Placental pericyte (primary cell): ENCODE measurements around the gene TAS2R9. TPM values are rescaled to one million over a fixed set of nuclear protein-coding genes. Genes with fewer than 3 reads are reported as not detected.

ENCODE experiments used
- small RNA-seq: library from RNA; depleted of rRNA; stranded (forward); fragments of <200 nt; gene quantifications from one replicate; pipeline ENCODE3, GENCODE V24; 2012; ENCODE audit warnings: low replicate concordance
- total RNA-seq: library from RNA; depleted of rRNA; stranded (reverse); fragments of >200 nt; gene quantifications from 2 replicates; pipeline ENCODE4 v1.2.3, GENCODE V29; 2012

Gene TAS2R9
- 0.14 TPM in 1 of 2 replicates, not detected in the other for total RNA-seq

GRCh38 chr12:10810068-10810467, at the start of gene TAS2R9:
TSS of gene TAS2R9 (minus strand) at chr12:10810168. CDS start at chr12:10810075, 93 bp downstream.

GRCh38 chr12:10849425-10849878, 39.5 kb upstream of the TAS2R9 start, which contains the start of gene PRR4:
TSS of gene PRR4 (minus strand) at chr12:10849475. CDS start at chr12:10849437, 38 bp downstream.

GRCh38 chr12:10826258-10826657, 16.3 kb upstream of the TAS2R9 start, which contains the start of gene TAS2R10:
TSS of gene TAS2R10 (minus strand) at chr12:10826358. CDS start at chr12:10826269, 89 bp downstream.

DNA sequence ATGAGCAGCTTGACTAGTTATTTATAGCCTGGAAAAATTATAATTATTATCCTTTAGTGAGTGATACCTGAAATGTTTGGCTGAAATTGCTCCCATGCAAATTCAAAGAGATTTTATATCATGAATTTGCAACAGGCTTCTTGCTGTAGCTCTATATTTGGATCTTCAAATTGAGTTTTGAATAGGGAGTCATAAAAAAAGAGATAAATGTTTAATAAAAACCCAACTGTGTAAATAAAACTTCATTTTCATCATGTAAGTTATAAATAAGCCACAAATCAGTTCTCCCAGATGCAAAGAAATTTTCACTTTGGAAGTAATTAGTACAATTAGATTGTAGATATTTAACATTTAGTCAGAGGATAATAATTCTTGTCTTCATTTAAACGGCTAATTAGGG, 2.8 kb downstream of the TAS2R9 start, which contains the start of gene TAS2R8:
TSS of gene TAS2R8 (minus strand) at position 101 of the 400 bp plus-strand sequence. CDS start 306 bp downstream, outside the sequence.

DNA sequence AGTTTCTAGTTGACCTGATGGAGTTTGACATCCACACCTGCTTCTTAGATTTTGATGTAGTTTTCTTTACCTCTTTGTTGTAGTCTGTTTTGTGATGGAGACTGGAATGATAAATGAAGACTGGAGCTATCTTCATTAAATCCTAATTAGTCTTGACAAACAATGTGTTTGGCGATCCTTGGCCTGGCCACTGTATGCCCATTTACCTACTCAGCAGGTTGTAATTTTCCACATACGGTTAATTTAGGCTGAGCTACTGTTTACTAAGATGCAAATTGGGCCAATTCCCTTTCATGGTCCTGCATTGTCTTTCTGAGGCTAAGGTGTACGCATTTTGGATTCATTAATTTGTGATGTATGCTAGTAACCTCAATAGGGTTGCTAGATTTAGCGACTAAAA, 7.4 kb downstream of the TAS2R9 start, which contains the start of gene TAS2R7:
TSS of gene TAS2R7 (minus strand) at position 41 of the 400 bp plus-strand sequence. CDS start 57 bp downstream, outside the sequence.

Small RNA genes within 50 kb of the gene (small RNA-seq; reads per million reads assigned to genes)
- gene PRR4, result not detected

Other genes starting within 250 kb of the TAS2R9 start
- 15.7 and 19.9 TPM in 2 replicates for gene MAGOHB, start 196.6 kb downstream of the TAS2R9 start, total RNA-seq
- 0.14 TPM in 1 of 2 replicates, not detected in the other for gene STYK1, start 136.1 kb downstream of the TAS2R9 start, total RNA-seq
- gene YBX3, start 86.8 kb downstream of the TAS2R9 start, total RNA-seq, result 125 and 150 TPM in 2 replicates
- not detected in 2 replicates for gene TAS2R7, start 7.5 kb downstream of the TAS2R9 start, total RNA-seq
- 0.43 TPM in 1 of 2 replicates, not detected in the other for gene TAS2R8, start 2.9 kb downstream of the TAS2R9 start, total RNA-seq
- 0.44 and 1.9 TPM in 2 replicates for gene TAS2R10, start 16.2 kb upstream of the TAS2R9 start, total RNA-seq
- 1.5 and 2.0 TPM in 2 replicates for gene PRR4, start 39.3 kb upstream of the TAS2R9 start, total RNA-seq
- gene PRH1, start 74.1 kb upstream of the TAS2R9 start, total RNA-seq, result 11.8 and 24.1 TPM in 2 replicates
- 1.8 and 3.1 TPM in 2 replicates for gene TAS2R13, start 99.4 kb upstream of the TAS2R9 start, total RNA-seq
- gene PRH2, start 119.1 kb upstream of the TAS2R9 start, total RNA-seq, result 0.29 TPM in 1 of 2 replicates, not detected in the other
- 3.3 and 4.4 TPM in 2 replicates for gene TAS2R14, start 129.1 kb upstream of the TAS2R9 start, total RNA-seq
- gene TAS2R50, start 176.7 kb upstream of the TAS2R9 start, total RNA-seq, result 3.9 and 4.6 TPM in 2 replicates
- 3.3 and 6.4 TPM in 2 replicates for gene TAS2R20, start 188.1 kb upstream of the TAS2R9 start, total RNA-seq
- gene TAS2R19, start 212.5 kb upstream of the TAS2R9 start, total RNA-seq, result 4.9 and 8.5 TPM in 2 replicates
- 7.3 and 7.7 TPM in 2 replicates for gene TAS2R31, start 221.2 kb upstream of the TAS2R9 start, total RNA-seq